Activated CD8-positive, alpha-beta memory T cell treated with anti-CD3 and anti-CD28 coated beads for 4 hours (primary cell): Measurements from ENCODE around the gene AIRE.
"Not testable (repeated sequence)": the region's sequence is repeated elsewhere in the genome, so short reads cannot be mapped to it uniquely, and the experiment has no call there.

Experiments used
- DNase-seq, 2 donors: peaks; one replicate each; pipeline ENCODE4 v3.0.0-alpha.2; 2020; ENCODE audit warnings: low read depth in 2 of 2

The AIRE gene

GRCh38 chr21:44337941-44338895, 52.5 kb downstream of the AIRE start:
- no peak for DNase-seq

- DNase-seq: peak; percentile 88 to 89
These were observed 53.6 kb downstream of the AIRE start, which contains the start of gene CFAP410 for GRCh38 chr21:44338971-44339910. Gene CFAP410 (minus strand): TSS chr21:44339390. CDS start chr21:44339194, 196 bp downstream.

GRCh38 chr21:44341726-44342458, 56.2 kb downstream of the AIRE start:
- not testable (repeated sequence) for DNase-seq

- not testable (repeated sequence) for DNase-seq
These were observed 57.3 kb downstream of the AIRE start for GRCh38 chr21:44342981-44343380.

GRCh38 chr21:44344541-44345183, 59.0 kb downstream of the AIRE start:
- no peak for DNase-seq

- DNase-seq: no peak
These were observed 59.8 kb downstream of the AIRE start for GRCh38 chr21:44345495-44345894.

GRCh38 chr21:44347911-44348451, 62.3 kb downstream of the AIRE start:
- no peak for DNase-seq
